ENCODE results near the gene GNPNAT1. TPM values are rescaled to one million over a fixed set of nuclear protein-coding genes. Genes with fewer than 3 reads are reported as not detected.

GNPNAT1 gene
- polyA plus RNA-seq, 1 donor from 2014 or later, result 10.1 TPM

- no peak overlapping the region for H3K27ac ChIP-seq (ENCODE audit: low read length)
- no peaks in the 10 kb centered on the region for H3K27me3 ChIP-seq (ENCODE audit: insufficient read depth, low read depth, low read length)
- H3F3A ChIP-seq (ENCODE audit: insufficient read depth, low read length, poor library complexity, severe bottlenecking), result no peaks in the 10 kb centered on the region
- no peaks in the 10 kb centered on the region for H3K36me3 ChIP-seq (ENCODE audit: insufficient read depth, low read length)
- no peaks in the 10 kb centered on the region for H3K79me2 ChIP-seq (replicated peaks; ENCODE audit: insufficient read depth, low read length)
- no peak overlapping the region for H3K4me2 ChIP-seq (ENCODE audit: low read length)
- H3K9ac ChIP-seq (ENCODE audit: low read length), result no peak overlapping the region
- H3K9me2 ChIP-seq (ENCODE audit: insufficient read depth, low read length), result no peaks in the 10 kb centered on the region
- TF ChIP-seq SMC3 (conservative IDR thresholded peaks at IDR 0.05; ENCODE audit: poor library complexity) (no peak), MXI1 (conservative IDR thresholded peaks at IDR 0.05; ENCODE audit: poor library complexity, severe bottlenecking) (no peak), TAF1 (IDR thresholded peaks at IDR 0.05; ENCODE audit: low read depth) (no peak), RAD21 (conservative IDR thresholded peaks at IDR 0.05) (no peak), CTCF (IDR thresholded peaks at IDR 0.05; ENCODE audit: poor library complexity, severe bottlenecking) (no peak)
- H3K4me3 ChIP-seq (ENCODE audit: low read length), result no peak overlapping the region
- no peaks in the 10 kb centered on the region for H3K9me3 ChIP-seq (ENCODE audit: low read length)
- H2AFZ ChIP-seq (ENCODE audit: low read depth, low read length), result no peak overlapping the region
- H4K20me1 ChIP-seq (ENCODE audit: insufficient read depth), result no peaks in the 10 kb centered on the region
Measured at GRCh38 chr14:52837451-52837850, 46.0 kb upstream of the GNPNAT1 start.

- Histone ChIP-seq H3K9me3 (ENCODE audit: low read length) (no peaks in the 10 kb centered on the region), H3K27me3 (ENCODE audit: insufficient read depth, low read depth, low read length) (no peaks in the 10 kb centered on the region), H3K9ac (ENCODE audit: low read length) (no peak overlapping the region), H3K4me3 (ENCODE audit: low read length) (no peak overlapping the region), H3K9me2 (ENCODE audit: insufficient read depth, low read length) (no peaks in the 10 kb centered on the region), H3K4me2 (ENCODE audit: low read length) (no peak overlapping the region), H3F3A (ENCODE audit: insufficient read depth, low read length, poor library complexity, severe bottlenecking) (no peaks in the 10 kb centered on the region), H2AFZ (ENCODE audit: low read depth, low read length) (no peak overlapping the region), H3K79me2 (replicated peaks; ENCODE audit: insufficient read depth, low read length) (no peaks in the 10 kb centered on the region), H3K36me3 (ENCODE audit: insufficient read depth, low read length) (no peaks in the 10 kb centered on the region), H4K20me1 (ENCODE audit: insufficient read depth) (no peaks in the 10 kb centered on the region), H3K27ac (ENCODE audit: low read length) (no peak overlapping the region)
- TF ChIP-seq REST (IDR thresholded peaks at IDR 0.05; ENCODE audit: borderline replicate concordance), result no peak
- no peak for TF ChIP-seq TAF1 (IDR thresholded peaks at IDR 0.05; ENCODE audit: low read depth)
- no peak for TF ChIP-seq EP300 (conservative IDR thresholded peaks at IDR 0.05; ENCODE audit: poor library complexity, severe bottlenecking)
- no peak for TF ChIP-seq POLR2AphosphoS5 (IDR thresholded peaks at IDR 0.05)
- TF ChIP-seq RAD21 (conservative IDR thresholded peaks at IDR 0.05), result no peak
- TF ChIP-seq CTCF (IDR thresholded peaks at IDR 0.05; ENCODE audit: poor library complexity, severe bottlenecking), result no peak
- TF ChIP-seq EZH2 (IDR thresholded peaks at IDR 0.05; ENCODE audit: borderline replicate concordance, insufficient read depth, low read length, poor library complexity, severe bottlenecking), result no peak
- TF ChIP-seq SMC3 (conservative IDR thresholded peaks at IDR 0.05; ENCODE audit: poor library complexity), result no peak
- no peak for TF ChIP-seq MXI1 (conservative IDR thresholded peaks at IDR 0.05; ENCODE audit: poor library complexity, severe bottlenecking)
Measured at GRCh38 chr14:52836063-52836462, 44.7 kb upstream of the GNPNAT1 start.

Data from neural cell (in vitro differentiated cells).